HG03378 (cell line): ENCODE measurements around the gene ICA1.

Experiments
- ATAC-seq: cut with Tn5 transposase; IDR thresholded peaks from one replicate; pipeline ENCODE4 v1.9.1; 2021; ENCODE audit warnings: mild to moderate bottlenecking, moderate library complexity; ENCODE audit not compliant: unreplicated experiment

ICA1 gene

GRCh38 chr7:8228766-8229674, 32.9 kb downstream of the ICA1 start:
- ATAC-seq = no peak

GRCh38 chr7:8228068-8228467, 33.9 kb downstream of the ICA1 start:
- no peak for ATAC-seq

GRCh38 chr7:8227261-8227660, 34.7 kb downstream of the ICA1 start:
- no peak for ATAC-seq

- no peak for ATAC-seq
Observed at GRCh38 chr7:8226501-8226900, 35.5 kb downstream of the ICA1 start.

- no peak for ATAC-seq
Observed at GRCh38 chr7:8221567-8221966, 40.4 kb downstream of the ICA1 start.

- ATAC-seq = no peak
Observed at GRCh38 chr7:8221101-8221495, 40.9 kb downstream of the ICA1 start.

GRCh38 chr7:8220376-8221100, 41.4 kb downstream of the ICA1 start:
- ATAC-seq = no peak

GRCh38 chr7:8217200-8218068, 44.5 kb downstream of the ICA1 start:
- ATAC-seq = peak; percentile 64

DNA sequence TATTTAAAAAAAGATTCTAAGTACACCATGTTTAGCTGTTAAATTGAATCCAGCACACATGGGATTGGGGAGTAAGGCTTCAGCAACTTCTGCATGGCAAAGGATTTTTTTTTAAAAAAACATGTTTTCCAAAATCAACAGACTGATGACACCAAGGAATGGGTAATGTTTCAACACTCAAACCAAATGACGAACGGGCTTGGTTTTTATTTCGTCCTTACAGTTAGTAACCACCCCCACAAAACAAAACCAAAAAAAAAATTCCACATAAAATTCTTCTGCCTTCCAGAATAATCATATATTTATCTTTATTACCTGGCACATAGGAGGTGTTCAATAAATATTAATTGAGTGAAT, 45.7 kb downstream of the ICA1 start:
- ATAC-seq = no peak

DNA sequence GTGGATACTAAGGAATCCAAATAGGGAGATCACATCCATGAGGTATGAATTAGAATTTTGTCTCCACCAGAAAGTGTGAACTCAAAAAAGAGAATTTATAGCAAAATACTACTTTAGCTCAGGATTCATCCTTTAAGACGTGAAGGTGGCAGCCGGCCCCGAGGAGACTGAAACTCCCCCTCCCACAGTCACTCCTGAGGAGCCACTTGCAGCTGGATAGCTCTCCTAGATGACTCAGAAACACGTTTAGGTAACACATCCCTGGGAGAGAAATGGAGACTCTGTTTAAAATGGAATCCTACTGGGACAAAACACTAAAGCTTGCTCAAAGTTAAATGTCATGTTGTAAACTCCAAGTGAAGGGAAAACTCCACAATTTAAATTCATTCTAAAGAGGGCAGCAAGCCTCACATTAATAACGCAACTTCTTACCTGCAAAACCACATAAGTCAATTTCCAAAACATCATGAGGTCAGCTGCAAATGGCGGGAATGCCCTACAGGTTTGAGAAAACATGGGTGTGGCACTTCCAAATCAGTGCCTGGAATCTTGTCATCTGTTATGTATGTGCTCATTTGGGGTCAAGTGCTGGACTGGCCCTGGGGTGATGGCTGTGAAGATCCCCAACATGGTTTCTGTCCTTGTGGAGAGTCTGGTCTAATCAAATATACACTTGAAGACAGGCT, 46.2 kb downstream of the ICA1 start:
- no peak for ATAC-seq

DNA sequence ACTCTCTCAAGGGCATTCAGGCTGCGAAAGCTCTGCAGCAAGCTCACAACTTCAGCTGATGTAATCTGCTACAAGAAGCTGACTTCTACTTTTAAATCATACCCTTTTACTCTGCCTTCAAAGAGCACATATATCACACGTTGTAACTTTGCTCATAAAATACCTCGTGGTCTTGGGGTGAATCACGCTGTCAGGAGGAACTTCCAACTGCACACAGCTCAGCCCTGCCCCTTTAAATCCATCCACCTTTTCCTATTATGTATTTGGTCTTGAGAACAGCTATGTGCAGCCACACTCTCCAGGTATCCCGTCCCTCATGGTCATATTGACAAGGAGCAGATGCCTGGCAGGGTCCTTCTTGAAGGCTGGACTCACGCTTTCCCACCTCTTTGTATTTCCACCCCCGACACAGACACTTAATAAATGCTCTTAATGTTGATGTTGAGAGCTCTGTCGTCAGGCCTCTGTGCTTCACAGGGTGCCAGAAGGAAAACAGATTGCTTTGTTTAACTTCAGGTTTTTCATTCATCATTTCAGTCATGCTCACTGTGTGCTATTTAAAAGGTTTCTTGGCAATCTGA, 47.6 kb downstream of the ICA1 start:
- ATAC-seq = no peak

GRCh38 chr7:8213381-8213780, 48.6 kb downstream of the ICA1 start:
- no peak for ATAC-seq

GRCh38 chr7:8212638-8213037, 49.3 kb downstream of the ICA1 start:
- ATAC-seq = no peak

- no peak for ATAC-seq
Observed at GRCh38 chr7:8211725-8212096, 50.3 kb downstream of the ICA1 start.

DNA sequence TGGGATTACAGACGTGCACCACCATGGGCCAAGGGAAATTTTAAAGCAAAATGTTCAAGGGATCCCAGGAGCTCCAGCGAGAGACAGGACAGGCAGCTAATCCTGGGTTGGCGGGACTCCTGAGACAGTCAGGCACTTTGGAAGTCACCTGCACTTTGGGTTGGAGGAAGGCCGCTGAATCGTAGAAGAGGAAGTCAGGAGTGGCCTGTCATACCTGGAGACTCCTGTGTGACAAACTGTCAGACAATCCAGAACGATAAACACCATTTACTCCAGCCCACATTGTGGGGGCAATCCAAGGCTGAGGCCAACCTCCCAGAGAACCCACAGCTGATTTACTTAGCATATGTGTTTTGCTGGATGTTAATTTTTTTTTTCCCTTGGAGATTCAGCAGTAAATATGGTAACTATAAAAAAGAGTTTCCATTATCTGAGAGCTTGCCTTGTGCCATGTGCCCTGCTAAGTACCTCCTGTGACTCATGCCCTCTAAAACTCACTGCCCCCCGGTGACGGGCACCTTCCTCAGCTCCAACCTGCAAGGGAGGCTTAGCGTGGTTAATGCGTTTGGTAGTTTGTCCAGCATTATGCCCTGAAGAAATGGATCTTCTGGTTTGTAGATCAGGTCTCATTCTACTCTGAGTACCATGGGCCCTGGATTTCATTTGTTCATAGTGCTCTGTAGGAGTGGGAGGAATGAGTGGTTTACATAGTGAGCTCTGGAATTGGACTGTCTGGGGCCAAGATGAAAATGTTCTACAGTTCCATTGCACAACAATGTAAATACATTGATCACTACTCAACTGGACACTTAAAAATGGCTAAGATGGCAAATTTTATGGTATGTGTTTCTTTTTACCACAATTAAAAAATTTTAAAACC, 50.9 kb downstream of the ICA1 start:
- no peak for ATAC-seq

- ATAC-seq = no peak
Observed at GRCh38 chr7:8209353-8209752, 52.6 kb downstream of the ICA1 start.

GRCh38 chr7:8208816-8209215, 53.2 kb downstream of the ICA1 start:
- no peak for ATAC-seq

DNA sequence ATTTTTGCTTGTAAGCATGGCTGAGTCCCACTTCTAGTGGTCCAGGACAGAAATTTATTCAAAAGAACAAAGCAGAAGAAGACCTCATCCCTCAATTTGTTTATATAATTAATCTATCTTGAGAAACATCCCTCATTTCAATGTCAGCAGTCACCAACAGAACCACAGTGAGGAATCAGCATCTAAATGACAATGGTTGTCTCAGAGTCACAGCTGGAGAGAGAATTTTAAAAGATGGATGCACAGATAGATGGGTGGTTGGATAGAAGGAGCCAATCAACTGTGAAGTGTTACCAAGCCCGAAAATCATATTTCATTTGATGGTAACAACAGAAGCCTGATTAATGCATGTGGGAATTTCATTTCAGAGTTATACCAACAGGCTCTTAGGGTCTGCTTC, 55.0 kb downstream of the ICA1 start:
- no peak for ATAC-seq

GRCh38 chr7:8205537-8205936, 56.4 kb downstream of the ICA1 start:
- ATAC-seq = no peak

GRCh38 chr7:8205031-8205387, 57.0 kb downstream of the ICA1 start:
- no peak for ATAC-seq
